AG04450 (cell line): ENCODE measurements around the gene ZNF562. TPM values are rescaled to one million over a fixed set of nuclear protein-coding genes. Genes with fewer than 3 reads are reported as not detected.
A peak's percentile ranks its signal among the peaks of the same experiment; 100 is the strongest.

Experiments
- CTCF ChIA-PET: fragments of 300-600, 350-600 bp; formaldehyde crosslinking; extraction: SDS; loops from one replicate; lab custom pipeline; 2022; ENCODE audit warnings: antibody characterized with exemption, inconsistent platforms; lab: Charles Lee
- POLR2A ChIA-PET: fragments of 350-600 bp; formaldehyde crosslinking; extraction: SDS; loops from one replicate; lab custom pipeline; 2021; ENCODE audit warnings: antibody characterized with exemption, inconsistent platforms; lab: Yijun Ruan, JAX
- DNase-seq: peaks from one replicate; pipeline ENCODE4 v3.0.0-alpha.2; 2011; ENCODE audit warnings: low read depth, low spot score
- H3K27ac ChIP-seq: one replicate; pipeline ENCODE4 v1.5.1; 2012; ENCODE audit warnings: low read depth, low read length, control low read depth
- H3K27me3 ChIP-seq: one replicate; pipeline ENCODE4 v1.6.0; 2012; ENCODE audit warnings: low read length; ENCODE audit not compliant: control insufficient read depth, insufficient read depth
- H3K4me3 ChIP-seq: 2 replicates; pipeline ENCODE4 v1.5.1; 2011; ENCODE audit warnings: mild to moderate bottlenecking, low read depth, low read length, control low read depth
- H3K9me3 ChIP-seq: 2 replicates; pipeline ENCODE4 v1.5.1; 2012; ENCODE audit warnings: low read length; ENCODE audit not compliant: control insufficient read depth, insufficient read depth
- polyA plus RNA-seq: library from polyadenylated mRNA; depleted of rRNA; stranded (reverse); fragments of >200 nt; gene quantifications from 2 replicates; pipeline ENCODE4 v1.2.3, GENCODE V29; 2011
- TF ChIP-seq, protein P1 (sequence below): IDR thresholded peaks from 2 replicates; pipeline ENCODE4 v1.5.1; 2011; ENCODE audit warnings: low read depth, low read length, control low read depth, inconsistent platforms

The ZNF562 gene
- polyA plus RNA-seq, 1 experiment = 17.0 TPM

DNA sequence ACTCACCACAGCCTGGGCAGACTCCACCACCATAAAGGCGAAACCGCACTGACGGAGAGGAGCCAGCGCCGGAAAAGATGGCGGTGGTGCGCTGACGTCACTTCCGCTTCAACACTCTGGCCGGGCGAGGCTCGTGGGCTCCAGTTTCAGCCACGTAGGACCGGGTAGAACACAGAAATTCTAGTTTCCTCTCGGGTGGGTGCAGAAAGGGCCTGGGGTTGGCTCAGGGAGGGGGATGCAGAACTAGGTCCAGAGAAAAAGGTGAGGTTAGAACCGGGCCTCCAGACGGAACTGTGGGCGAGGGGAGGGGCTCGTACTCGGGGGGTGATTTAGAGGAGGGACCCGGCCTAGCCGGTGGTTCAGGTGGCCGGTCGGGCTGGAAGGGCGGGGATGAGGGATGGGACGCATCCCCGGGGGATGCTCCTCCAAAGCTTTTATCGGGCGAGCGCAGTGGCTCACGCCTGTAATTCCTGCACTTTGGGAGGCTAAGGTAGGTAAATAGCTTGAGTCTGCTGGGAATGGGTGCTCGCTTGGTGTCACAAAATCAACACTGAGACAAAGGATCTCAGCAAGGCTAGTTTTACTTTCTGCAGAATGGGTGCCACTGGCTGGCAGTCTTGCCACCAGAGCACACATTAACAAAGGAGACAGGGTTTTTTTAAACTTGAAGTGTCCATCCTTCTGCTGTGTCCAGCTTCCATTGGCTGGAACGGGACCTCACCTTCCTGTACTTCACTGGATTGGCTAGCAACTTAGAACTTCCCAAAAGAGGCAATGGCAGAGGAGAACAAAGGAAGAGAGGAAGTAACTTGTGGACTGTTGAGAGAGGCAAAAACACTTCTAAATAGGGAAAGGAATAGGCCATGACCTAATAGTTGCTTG lies 53.5 kb downstream of the ZNF562 start, which contains the start of gene ZNF561:
TSS of gene ZNF561 (minus strand) at position 77 of the 882 bp plus-strand sequence. CDS start 1,776 bp downstream, outside the sequence.
- ChIA-PET POLR2A (interaction anchor here (1.2 kb wide), 1 partner anchor 12 kb away, joined by 4 read pairs; no protein-coding TSS in a partner anchor), CTCF (interaction anchor here (1.1 to 1.8 kb wide), 2 partner anchors 169 to 174 kb away, joined by 6 to 8 read pairs; no protein-coding TSS in a partner anchor)
- Histone ChIP-seq H3K9me3 (no peaks in the 10 kb centered on the region), H3K4me3 (peak within 1 kb of the TSS; percentile 93), H3K27ac (peak within 1 kb of the TSS; percentile 98), H3K27me3 (no peaks in the 10 kb centered on the region)
- TF ChIP-seq, protein P1, sequence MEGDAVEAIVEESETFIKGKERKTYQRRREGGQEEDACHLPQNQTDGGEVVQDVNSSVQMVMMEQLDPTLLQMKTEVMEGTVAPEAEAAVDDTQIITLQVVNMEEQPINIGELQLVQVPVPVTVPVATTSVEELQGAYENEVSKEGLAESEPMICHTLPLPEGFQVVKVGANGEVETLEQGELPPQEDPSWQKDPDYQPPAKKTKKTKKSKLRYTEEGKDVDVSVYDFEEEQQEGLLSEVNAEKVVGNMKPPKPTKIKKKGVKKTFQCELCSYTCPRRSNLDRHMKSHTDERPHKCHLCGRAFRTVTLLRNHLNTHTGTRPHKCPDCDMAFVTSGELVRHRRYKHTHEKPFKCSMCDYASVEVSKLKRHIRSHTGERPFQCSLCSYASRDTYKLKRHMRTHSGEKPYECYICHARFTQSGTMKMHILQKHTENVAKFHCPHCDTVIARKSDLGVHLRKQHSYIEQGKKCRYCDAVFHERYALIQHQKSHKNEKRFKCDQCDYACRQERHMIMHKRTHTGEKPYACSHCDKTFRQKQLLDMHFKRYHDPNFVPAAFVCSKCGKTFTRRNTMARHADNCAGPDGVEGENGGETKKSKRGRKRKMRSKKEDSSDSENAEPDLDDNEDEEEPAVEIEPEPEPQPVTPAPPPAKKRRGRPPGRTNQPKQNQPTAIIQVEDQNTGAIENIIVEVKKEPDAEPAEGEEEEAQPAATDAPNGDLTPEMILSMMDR = no peak
- peak; percentile 67 for DNase-seq

DNA sequence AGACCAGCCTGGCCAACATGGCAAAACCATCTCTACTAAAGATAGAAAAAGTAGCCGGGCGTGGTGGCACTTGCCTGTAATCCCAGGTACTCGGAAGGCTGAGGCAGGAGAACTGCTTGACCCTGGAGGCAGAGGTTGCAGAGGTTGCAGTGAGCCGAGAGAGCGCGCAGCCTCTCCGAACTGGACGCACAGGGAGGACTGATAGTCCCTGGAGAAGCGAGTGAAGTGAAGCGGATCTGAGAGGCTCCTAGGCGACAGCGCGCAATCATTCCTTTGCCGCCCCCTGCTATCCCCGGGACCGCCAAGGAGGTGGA lies 54.1 kb downstream of the ZNF562 start:
- no peaks in the 10 kb centered on the region for H3K27me3 ChIP-seq
- H3K27ac ChIP-seq = peak overlapping the region; percentile 98
- H3K9me3 ChIP-seq = no peaks in the 10 kb centered on the region
- ChIA-PET CTCF (interaction anchor here (1.1 kb wide), 1 partner anchor 170 kb away, joined by 6 read pairs; no protein-coding TSS in a partner anchor), POLR2A (no interaction called here)
- DNase-seq = no peak
- H3K4me3 ChIP-seq = peak overlapping the region; percentile 93
- TF ChIP-seq, protein P1 = no peak

DNA sequence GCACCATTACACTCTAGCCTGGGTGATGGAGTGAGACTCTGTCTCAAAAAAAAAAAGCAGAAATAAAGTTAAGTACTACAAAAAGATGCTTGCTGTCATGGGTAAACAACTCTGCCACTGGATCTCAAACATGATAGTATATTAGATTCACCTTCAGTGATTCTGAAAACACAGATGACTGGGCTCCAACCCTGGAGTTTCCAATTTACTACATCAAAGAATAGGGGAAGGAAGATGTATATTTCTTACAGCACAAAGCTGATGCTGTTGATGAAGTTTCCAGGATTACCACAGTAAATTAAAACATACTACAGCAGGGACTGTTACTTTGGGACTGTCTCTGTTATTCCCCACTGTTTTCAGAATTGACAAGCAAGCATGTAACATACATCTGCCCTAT lies 59.1 kb downstream of the ZNF562 start:
- Histone ChIP-seq H3K9me3 (peaks cover 28% of the 10 kb centered on the region), H3K4me3 (no peak overlapping the region), H3K27me3 (no peaks in the 10 kb centered on the region), H3K27ac (no peak overlapping the region)
- ChIA-PET POLR2A (interaction anchor here (0.7 kb wide), 1 partner anchor 207 kb away, joined by 3 read pairs; no protein-coding TSS in a partner anchor), CTCF (interaction anchor here (1.5 kb wide), 1 partner anchor 10 kb away, joined by 6 read pairs; no protein-coding TSS in a partner anchor)
- TF ChIP-seq, protein P1 = no peak
- no peak for DNase-seq

DNA sequence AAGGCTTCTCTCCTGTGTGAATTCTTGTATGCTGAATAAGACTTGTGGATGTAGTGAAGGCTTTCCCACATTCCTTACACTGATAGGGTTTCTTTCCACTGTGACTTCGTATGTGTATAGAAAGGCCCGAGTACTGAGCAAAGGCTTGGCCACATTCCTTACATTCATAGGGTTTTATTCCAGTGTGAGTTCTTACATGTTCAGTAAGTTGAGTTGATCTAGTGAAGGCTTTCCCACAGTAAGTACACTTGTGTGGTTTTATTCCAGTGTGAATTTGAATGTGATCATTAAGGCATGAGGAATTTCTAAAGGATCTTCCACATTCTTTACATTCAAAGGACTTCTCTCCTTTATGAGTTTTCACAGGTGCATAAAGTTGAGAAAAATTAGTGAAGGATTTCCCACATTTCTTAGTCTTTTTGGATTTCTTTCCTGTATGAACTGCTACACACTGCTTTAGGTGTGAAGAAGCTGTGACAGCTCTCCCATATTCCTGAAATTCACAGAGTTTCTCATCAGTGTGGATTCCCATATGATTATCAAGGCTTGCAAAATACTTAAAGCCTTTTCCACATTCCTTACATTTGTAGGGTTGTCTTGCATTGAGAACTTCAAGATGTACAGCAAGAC lies 64.3 kb downstream of the ZNF562 start:
- TF ChIP-seq, protein P1 = no peak
- POLR2A ChIA-PET = no interaction called here
- H3K27me3 ChIP-seq = no peaks in the 10 kb centered on the region
- no peak overlapping the region for H3K4me3 ChIP-seq
- H3K9me3 ChIP-seq = peaks cover 47% of the 10 kb centered on the region
- no peak overlapping the region for H3K27ac ChIP-seq
- no peak for DNase-seq
- CTCF ChIA-PET = no interaction called here
